Posterior vena cava (tissue), 2 donors: ENCODE results near the gene SUSD6. TPM values are rescaled to one million over a fixed set of nuclear protein-coding genes. Genes with fewer than 3 reads are reported as not detected.
"Not testable (repeated sequence)": the region's sequence is repeated elsewhere in the genome, so short reads cannot be mapped to it uniquely, and the experiment has no call there.

ENCODE experiments used
- DNase-seq: peaks from one replicate; pipeline ENCODE4 v3.0.0-alpha.2; 2020; ENCODE audit warnings: low spot score
- intact Hi-C, 2 donors: fragments of 100-400 bp; cut with DNase I; formaldehyde crosslinking; loops; one replicate each; pipeline versions ENCODE4 v1.14.1 to v1.14.2; 2022 to 2023
- total RNA-seq, 2 donors: library from RNA; stranded (reverse); fragmentation: NEBNext Ultra II Directional; extraction: Animal tissue kit (Norgen Biotek cat#: 25700); gene quantifications; one replicate each; pipeline ENCODE4 v1.2.1, GENCODE V29; 2021
- donor health status: DM: yes; HTN: yes; CAD: no.
- donor health status: DM: yes; HTN: yes; CAD: no.

The SUSD6 gene
- total RNA-seq, 2 donors from 2014 or later: 35.1 to 43.8 TPM

DNA sequence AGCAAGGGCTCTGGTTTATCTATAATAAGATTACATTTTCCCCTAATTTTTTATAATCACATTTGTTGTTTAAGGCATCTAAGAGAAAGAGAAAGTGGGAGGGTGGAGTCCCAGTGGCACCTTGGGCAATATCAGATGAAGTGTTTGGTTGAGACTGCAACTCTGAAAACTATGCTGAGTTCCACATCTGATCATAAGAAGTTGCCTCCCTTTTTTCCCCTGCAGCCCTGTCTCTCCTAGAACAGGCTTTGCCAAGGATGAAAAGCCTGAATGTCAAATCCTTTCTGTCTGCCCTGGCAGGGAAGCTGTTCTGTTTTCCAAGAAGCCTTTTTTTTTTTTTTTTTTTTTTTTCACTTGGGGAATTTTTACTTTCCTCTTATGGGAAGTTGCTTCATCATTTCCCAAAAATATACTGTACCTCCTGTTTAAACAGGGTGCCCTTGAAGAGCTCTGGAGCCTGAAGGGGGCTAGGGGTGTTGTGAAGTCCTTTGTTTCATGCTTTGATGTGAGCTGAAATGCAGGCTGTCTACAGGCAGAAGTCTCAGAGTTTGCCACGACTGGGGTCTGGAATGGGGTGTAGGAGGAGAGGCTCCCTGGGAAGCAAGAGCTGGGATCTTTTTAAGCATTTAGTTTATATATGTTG is 71.3 kb downstream of the SUSD6 start:
- DNase-seq: peak; percentile 24
- intact Hi-C loops: no loop called here

DNA sequence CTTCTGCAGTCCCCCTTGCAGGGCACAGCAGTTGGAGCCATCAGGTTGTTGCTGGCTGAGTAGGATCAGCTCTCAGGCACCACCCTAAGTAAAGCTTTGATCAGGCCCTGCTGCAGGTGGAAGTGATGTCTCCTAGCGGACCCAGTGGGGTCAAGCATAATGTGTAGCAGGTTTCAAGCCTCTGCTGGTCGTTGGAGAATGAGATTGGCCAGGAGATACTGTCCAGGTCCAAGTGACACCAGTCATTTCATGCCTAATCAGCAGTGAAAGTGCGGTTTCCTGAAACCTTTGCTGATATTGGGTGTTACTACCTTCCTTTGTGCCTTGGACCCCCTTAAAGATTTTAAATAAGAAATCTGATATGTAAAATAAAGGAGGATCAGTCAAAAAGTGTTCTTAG is 72.6 kb downstream of the SUSD6 start:
- peak; percentile 25 for DNase-seq
- intact Hi-C loops: no loop called here

DNA sequence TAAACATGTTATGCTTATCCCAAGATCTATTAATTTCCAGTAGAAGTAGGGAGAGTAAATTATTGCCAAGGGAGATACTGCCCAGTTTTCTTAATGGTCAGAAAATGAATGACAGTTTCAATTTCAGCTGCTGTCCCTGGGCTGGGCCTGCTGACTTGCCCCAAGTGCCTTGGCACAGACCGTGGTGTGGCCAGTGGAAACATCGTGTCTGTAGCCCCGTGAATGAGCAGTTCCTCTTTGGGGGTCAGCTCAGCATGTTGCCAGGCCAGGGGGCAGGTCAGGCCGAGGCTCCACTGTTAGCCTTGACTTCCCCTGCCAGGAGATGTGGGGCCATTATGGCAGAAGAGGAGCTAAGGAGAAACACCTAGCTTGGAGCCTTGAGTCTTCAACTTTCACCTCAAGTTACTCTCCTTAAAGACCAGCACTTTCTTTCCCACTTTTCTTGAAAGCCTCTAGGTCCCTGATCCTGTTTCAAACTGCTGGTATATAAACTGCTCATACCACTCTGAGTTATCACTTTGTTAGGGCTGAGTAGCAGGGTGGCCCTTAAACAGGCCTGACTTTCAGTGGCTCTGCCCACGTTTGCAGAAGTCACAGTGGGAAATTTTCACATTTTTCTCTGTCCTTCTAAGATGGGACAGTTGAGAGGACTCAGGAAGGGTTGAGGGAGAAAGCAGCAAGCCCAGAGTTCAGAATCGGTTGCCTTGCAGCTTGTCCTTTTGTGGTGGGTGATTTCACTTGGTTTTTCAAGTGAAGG is 73.2 kb downstream of the SUSD6 start:
- peak; percentile 83 for DNase-seq
- intact Hi-C loops: no loop called here

DNA sequence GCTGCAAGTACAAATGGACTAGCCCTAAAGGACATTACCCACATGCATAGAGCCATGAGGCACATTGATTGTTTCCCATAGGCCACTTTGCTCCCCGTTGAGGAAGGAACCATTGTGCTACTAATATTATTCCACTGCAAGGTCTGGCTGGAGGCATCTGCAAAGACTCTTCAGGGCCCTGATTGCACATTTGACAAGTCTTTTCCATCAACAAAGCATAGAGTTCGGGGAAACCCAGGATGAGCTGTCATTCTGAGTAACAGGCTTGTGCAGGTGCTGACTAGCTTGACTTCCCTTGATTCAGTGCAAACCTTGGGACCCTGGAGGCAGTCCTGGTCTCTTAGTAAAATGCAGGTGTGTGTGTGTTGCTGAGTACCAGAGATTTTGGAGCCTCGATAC is 73.8 kb downstream of the SUSD6 start:
- no peak for DNase-seq
- intact Hi-C loops: no loop called here

DNA sequence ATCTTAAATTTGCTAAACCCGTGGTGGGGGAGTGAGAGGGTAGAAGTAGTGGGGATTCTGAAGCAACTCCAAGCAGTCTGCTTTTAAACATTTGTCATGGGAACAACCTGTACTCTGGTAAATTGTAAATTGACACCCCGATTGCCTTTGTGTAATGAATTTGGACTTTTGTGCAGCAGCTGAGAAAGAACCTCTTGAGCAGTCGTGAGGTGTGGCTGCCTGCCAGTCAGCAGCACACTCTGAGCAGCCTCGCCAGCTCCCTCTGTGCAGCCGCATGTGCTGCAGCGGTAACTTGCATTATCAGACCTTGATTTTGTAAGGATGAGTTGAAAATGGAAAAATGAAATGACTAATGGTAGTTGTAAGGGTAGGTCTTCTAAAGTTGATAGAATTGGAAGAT is 74.3 kb downstream of the SUSD6 start:
- peak; percentile 87 for DNase-seq
- intact Hi-C loops: no loop called here

DNA sequence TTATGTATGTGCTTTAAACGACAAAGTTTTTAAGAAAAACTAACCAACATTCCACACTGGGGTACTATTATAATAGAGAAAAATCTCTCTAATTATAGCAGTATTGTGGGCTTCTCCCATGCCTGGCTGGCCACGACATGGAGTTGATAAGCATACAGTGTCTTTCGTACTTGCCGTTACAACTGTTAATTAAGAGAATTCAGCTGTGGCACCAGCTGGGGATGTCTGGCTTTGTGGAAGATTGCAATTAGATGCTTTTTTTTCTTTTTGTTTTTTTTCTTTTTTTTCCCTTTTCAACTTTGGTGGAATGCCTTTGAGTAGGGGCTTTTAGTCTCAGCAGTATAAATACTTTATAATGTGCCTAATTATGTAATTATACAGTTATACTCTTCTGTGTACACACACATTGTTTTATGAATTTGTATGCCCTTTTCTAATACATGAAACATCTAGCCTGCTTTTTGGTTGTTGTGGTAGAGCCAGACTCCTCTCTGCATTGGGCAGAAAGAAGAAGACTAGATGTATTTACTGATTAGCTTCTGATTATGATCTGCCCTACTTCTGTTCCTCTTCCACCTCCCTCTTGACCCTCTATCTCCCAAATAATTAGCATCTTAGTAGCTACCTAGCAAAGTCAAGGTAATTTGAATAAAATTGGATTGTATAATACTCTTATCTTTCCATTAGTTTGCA is 76.4 kb downstream of the SUSD6 start:
- DNase-seq: no peak
- intact Hi-C loops: no loop called here

DNA sequence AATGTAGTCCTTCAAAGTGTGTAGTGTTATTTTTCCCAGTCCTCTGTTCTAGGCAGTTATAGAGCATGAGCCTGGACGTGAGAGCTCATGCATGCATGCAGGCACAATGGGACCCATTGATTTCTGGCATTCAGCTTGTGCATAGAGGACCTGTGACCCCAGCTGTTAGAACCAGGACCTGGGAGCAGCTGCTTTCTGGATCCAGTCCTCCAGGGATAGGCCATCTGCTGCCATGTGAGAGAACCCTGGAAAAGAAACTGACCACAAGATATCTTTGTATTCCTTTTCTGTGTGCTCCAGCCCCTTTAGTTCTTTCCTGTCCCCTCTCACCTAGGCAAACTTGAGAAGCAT is 76.9 kb downstream of the SUSD6 start:
- intact Hi-C loops: no loop called here
- DNase-seq: peak; percentile 15

DNA sequence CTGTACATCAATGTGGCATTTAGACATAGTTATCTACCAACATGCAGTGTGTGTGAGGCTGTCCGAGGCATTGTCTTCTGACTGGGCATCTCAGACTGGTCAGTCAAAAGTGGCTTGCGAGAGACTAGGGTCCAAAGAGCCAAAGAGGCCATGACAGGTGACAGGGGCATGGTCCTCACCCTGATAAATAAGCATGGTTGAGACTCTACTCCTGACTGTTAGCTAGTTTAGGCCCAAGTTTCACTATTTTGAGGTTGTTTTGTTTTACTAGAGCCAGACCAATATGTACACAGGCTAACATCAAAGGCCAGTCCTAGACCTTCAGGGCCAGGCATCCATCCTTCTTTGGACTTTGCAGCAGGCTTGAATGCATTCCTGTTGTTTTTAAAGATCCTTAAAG is 78.6 kb downstream of the SUSD6 start:
- intact Hi-C loops: no loop called here
- peak; percentile 23 for DNase-seq

DNA sequence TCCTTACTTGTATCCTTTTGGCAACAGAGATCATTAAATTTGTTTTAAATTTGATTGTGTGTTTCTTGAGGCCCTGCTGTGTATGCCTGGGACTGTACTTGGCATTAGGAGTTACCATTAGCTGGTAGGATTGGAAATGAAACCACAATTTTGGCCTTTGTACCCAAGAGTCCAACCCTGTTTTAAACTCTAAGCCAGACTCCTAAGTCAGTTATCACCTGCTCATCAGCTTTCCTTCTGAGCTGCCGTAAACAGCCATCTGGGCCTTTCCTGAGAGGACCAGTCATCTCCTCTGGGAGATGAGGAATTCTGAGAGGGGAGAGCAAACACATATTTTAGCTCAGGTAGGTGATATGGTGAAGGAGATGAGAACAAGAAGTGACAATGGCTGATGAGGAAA is 81.2 kb downstream of the SUSD6 start:
- DNase-seq: no peak
- intact Hi-C loops: no loop called here

DNA sequence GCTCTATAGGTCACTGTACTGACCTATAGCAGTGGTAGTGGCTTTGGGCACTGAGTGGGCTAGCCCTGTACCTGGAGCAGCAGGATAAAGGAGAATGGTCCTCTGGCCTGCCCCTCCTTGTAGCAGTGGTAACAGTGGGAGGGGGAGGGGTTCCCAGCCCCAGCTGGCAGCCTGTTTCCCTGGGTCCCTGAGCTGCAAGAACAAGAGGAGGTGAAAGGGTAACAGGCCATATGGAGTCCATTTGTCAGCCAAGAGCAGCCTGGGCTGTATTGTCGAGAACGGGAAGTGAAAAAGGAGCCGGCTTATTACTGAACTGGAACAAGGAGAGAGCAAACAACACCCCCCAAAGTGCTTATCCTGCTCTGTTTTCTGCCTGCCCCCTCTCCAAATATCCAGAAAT is 81.7 kb downstream of the SUSD6 start:
- peak; percentile 55 for DNase-seq
- intact Hi-C loops: no loop called here

DNA sequence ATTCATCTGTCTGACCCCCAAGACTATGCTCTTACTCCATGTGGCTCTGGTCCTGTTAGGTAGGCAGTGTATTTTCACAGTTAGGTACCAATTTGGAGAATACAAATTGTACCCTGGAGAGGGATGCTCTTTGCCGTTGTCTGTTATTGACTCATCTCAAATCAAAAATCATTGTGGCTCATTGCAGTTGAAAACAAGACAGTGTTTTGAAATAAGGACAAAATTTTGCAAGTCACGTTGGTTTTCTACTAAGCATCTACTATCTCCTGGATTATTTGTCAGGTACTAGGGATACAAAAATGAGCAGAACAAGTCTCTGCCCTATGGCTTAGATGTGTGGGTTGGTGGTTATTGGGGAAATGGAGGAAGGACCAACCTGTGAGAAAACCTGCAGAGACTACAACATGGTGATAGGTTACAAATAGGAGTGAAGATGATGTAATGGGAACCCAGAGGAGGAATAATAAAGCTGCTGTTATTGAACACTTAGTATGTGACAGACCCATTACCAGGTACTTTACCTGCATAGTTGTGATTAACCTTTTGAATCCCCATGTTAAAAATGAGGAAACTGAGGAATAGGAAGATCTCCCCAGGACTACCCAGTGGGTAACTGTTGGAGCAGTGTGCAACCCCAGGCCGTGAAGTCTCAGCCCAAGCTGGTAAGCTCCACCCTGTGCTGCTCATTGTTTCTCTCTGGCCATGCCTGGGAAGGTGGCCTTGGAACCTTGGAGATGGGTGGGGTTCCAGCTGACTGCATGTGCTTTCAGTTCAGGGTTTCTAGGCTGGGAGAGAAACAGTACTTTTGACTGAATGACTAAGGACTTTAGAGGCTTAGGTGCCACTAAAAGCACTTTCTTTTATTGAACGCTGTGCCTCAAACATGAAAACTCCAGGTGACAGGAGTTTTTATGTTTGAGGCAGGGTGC is 82.7 kb downstream of the SUSD6 start:
- intact Hi-C loops: no loop called here
- DNase-seq: peak; percentile 25

DNA sequence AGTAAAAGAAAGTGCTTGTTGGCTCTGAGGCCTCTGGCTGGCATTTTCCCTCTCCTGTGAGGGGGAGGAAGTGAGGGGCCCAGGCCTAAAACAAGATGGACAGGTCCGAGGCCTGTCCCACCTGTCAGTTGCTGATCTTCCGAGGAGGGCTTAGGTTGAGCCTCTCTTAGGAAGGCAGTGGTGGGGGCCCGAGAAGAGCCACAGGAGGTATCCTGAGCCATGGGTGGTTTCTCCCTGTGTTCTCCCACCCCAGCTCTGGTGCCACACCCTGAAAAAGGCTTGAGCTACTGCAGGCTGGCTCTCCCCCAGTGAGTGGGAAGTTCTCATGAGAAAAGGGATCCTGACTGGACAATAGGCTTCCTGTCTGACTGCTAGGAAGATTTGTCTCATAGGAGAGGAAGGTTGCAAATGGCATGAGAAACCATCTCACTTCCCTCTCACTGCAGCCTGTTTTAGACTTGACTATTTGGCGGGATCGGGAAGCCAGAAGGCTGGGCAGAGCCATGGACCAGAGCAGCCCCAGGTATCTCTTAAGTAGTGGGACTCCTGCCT is 83.4 kb downstream of the SUSD6 start:
- DNase-seq: peak; percentile 49
- intact Hi-C loops: no loop called here

DNA sequence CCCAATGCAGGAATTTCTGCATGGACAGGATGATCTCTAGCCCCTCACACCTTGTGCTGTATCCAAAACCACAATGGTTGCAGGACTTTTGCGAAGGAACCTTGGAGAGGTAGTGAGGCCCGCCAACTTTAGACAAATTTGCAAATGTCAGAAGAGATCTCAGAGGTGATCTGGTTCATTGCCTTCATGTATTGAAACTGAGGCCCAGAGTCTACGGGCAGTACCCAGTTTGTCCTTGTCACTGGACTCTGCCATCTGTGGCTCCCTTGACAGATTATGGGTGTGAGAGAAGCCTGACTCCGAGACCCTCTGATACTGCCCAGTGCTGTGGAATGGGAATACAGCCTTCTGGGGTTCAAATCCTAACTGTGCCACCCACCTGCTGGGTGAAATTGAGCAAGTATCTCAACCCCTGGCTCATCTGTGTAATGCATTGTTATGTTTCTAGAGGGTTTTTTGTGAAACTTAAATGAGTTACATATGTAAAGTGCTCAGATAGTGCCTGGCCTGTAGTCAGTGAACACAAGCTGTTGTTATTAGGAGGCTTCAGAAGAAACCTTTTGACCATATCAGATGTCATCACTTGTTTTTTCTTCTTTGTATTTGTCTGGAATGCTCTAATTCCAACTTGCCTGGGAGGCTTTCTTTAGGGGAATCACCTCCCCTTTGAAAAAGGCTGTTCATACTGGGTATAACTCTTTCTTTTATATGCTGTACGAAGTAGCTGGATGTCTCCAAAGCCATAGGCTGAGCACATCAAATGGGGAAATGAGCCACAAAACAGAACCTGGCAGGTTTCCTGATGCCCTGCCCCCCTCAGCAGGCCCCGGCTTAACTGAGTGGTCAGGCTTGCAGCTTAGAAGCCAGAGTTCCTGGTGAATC is 84.2 kb downstream of the SUSD6 start:
- intact Hi-C loops: no loop called here
- peak; percentile 73 for DNase-seq

DNA sequence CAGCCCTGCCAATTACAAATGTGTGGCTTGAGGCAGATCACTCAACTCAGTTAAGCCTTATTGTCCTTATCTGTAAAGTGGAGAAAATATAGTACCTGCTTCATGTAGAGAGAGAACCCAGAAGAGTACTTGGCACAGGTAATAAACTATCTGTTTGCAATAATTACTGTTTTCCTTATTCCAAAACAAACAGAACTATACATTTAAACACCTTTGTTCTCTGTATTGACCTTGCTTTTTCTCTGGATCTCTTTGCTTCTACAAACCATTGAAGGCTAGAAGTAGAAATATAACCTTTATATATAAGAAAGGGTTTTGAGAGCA is 84.8 kb downstream of the SUSD6 start:
- no peak for DNase-seq
- intact Hi-C loops: no loop called here

DNA sequence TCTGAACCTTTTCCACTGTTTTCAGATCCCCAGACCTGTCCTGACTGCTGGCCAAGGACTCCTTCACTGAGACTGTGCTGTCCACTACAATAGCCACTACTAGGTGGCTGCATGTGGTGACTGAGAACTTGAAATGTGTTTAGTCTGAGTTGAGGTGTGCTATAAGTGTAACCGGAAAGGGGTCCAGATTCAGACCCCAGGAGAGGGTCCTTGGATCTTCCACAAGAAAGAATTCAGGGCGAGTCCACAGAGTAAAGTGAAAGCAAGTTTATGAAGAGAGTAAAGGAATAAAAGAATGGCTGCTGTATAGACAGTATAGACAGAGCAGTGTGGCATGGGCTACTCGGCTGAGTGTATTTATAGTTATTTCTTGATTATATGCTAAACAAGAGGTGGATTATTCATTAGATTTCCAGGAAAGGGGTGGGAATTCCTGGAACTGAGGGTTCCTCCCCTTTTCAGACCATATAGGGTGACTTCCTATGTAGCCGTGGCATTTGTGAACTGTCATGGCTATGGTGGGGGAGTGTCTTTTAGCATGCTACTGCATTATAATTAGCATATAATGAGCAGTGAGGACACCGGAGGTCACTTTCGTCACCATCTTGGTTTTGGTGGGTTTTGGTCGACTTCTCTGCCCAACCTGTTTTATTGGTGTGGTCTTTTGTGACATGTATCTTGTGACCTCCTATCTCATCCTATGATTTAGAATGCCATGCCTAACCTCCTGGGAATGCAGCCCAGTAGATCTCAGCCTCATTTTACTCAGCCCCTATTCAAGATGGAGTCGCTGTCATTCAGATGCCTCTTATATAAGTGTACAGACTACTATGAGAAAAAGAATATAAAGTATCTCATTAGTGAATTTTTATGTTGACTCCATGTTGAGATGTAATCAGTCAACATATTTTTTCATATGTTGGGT is 85.5 kb downstream of the SUSD6 start:
- intact Hi-C loops: no loop called here
- no peak for DNase-seq

DNA sequence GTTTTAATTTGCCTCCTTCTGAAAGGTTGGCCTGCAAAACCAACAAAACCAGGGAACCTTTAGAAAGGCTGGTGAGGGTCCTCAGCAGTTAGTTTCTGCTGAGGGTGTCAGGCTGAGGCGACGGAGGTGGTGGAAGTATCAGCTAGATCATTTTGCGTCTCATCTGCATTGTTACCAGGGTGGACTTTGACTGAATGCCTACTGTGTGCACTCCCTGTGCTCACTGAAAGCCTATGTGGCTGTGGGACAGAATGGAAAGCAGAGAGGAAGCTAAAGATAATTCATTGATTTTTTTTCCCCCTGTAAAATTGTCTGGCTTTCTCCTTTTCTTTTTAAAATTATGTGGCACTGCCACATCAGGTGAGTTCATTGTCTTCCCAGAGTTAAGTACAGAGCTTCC is 87.2 kb downstream of the SUSD6 start:
- intact Hi-C loops: no loop called here
- DNase-seq: no peak

DNA sequence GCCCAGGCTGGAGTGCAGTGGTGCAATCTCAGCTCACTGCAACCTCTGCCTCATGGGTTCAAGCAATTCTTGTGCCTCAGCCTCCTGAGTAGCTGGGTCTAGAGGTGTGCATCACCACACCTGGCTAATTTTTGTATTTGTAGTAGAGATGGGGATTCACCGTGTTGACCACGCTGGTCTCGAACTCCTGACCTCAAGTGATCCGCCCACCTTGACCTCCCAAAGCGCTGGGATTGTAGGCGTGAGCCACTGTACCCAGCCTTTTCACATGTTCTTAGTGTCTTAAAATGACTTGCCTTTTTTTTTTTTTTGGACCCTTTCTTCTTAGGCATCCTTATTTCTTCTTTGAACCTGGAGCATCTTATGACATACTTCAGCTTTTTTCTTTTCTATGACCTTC is 87.8 kb downstream of the SUSD6 start:
- intact Hi-C loops, DNase-seq: not testable (repeated sequence)
